SK-N-SH (cell line): ENCODE data around the gene BTF3.

ENCODE experiments used
- JUND ChIP-seq: IDR thresholded peaks from 2 replicates; pipeline ENCODE4 v1.4.0; 2012
- MAX ChIP-seq: IDR thresholded peaks from 2 replicates; pipeline ENCODE4 v1.4.0; 2012; ENCODE audit warnings: low read depth
- POLR2AphosphoS5 ChIP-seq: IDR thresholded peaks from 2 replicates; pipeline ENCODE4 v1.6.1; 2012; ENCODE audit warnings: low read depth, low read length
- YY1 ChIP-seq: IDR thresholded peaks from 2 replicates; pipeline ENCODE4 v1.4.0; 2012; ENCODE audit warnings: low read depth, mild to moderate bottlenecking
- TF ChIP-seq, protein P1 (sequence below): fragments of 200-600 bp; sonication (generic); IDR thresholded peaks from 2 replicates; pipeline ENCODE4 v1.6.1; 2017; ENCODE audit warnings: antibody characterized with exemption, mild to moderate bottlenecking, moderate library complexity

GRCh38 chr5:73542020-73542419 lies 43.8 kb downstream of the BTF3 start:
- no peak for TF ChIP-seq POLR2AphosphoS5
- no peak for TF ChIP-seq YY1
- TF ChIP-seq, protein P1, sequence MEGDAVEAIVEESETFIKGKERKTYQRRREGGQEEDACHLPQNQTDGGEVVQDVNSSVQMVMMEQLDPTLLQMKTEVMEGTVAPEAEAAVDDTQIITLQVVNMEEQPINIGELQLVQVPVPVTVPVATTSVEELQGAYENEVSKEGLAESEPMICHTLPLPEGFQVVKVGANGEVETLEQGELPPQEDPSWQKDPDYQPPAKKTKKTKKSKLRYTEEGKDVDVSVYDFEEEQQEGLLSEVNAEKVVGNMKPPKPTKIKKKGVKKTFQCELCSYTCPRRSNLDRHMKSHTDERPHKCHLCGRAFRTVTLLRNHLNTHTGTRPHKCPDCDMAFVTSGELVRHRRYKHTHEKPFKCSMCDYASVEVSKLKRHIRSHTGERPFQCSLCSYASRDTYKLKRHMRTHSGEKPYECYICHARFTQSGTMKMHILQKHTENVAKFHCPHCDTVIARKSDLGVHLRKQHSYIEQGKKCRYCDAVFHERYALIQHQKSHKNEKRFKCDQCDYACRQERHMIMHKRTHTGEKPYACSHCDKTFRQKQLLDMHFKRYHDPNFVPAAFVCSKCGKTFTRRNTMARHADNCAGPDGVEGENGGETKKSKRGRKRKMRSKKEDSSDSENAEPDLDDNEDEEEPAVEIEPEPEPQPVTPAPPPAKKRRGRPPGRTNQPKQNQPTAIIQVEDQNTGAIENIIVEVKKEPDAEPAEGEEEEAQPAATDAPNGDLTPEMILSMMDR: no peak
- no peak for TF ChIP-seq MAX
- TF ChIP-seq JUND: no peak
